T-helper 1 cell (primary cell): ENCODE measurements around the gene EFNA5.

ENCODE experiments used
- DNase-seq, 5 donors: peaks; one replicate each; pipeline ENCODE4 v3.0.0-alpha.2; 2012 to 2020

Gene EFNA5

GRCh38 chr5:107388141-107388861 is 282.4 kb downstream of the EFNA5 start:
- peak in 1 of 5 donors; percentile 45 for DNase-seq

- no peak for DNase-seq
These were observed 283.1 kb downstream of the EFNA5 start for GRCh38 chr5:107387526-107388140.

GRCh38 chr5:107385708-107386107 is 285.0 kb downstream of the EFNA5 start:
- DNase-seq, result no peak

- no peak for DNase-seq
These were observed 286.5 kb downstream of the EFNA5 start for GRCh38 chr5:107384256-107384655.

- DNase-seq, result no peak
These were observed 287.3 kb downstream of the EFNA5 start for GRCh38 chr5:107383414-107383813.

- no peak for DNase-seq
These were observed 289.4 kb downstream of the EFNA5 start for GRCh38 chr5:107381189-107381856.

- DNase-seq, result no peak
These were observed 290.1 kb downstream of the EFNA5 start for GRCh38 chr5:107380654-107381053.

- no peak for DNase-seq
These were observed 292.4 kb downstream of the EFNA5 start for GRCh38 chr5:107378218-107378899.

GRCh38 chr5:107377277-107377609 is 293.5 kb downstream of the EFNA5 start:
- DNase-seq, result no peak

- DNase-seq, result no peak
These were observed 294.0 kb downstream of the EFNA5 start for GRCh38 chr5:107376546-107377276.

GRCh38 chr5:107373549-107374263 is 297.0 kb downstream of the EFNA5 start:
- DNase-seq, result no peak

- no peak for DNase-seq
These were observed 297.9 kb downstream of the EFNA5 start for GRCh38 chr5:107372723-107373450.

- no peak for DNase-seq
These were observed 300.3 kb downstream of the EFNA5 start for GRCh38 chr5:107370396-107370968.

- DNase-seq, result no peak
These were observed 301.1 kb downstream of the EFNA5 start for GRCh38 chr5:107369622-107370021.

- DNase-seq, result no peak
These were observed 302.1 kb downstream of the EFNA5 start for GRCh38 chr5:107368615-107369014.

GRCh38 chr5:107367939-107368338 is 302.8 kb downstream of the EFNA5 start:
- DNase-seq, result no peak

GRCh38 chr5:107367480-107367879 is 303.3 kb downstream of the EFNA5 start:
- DNase-seq, result no peak

GRCh38 chr5:107365320-107366109 is 305.2 kb downstream of the EFNA5 start:
- DNase-seq, result no peak

- DNase-seq, result no peak
These were observed 306.1 kb downstream of the EFNA5 start for GRCh38 chr5:107364443-107365319.
